ENCODE measurements around the gene API5.
"Not testable (repeated sequence)": the region's sequence is repeated elsewhere in the genome, so short reads cannot be mapped to it uniquely, and the experiment has no call there.

Gene API5

DNA sequence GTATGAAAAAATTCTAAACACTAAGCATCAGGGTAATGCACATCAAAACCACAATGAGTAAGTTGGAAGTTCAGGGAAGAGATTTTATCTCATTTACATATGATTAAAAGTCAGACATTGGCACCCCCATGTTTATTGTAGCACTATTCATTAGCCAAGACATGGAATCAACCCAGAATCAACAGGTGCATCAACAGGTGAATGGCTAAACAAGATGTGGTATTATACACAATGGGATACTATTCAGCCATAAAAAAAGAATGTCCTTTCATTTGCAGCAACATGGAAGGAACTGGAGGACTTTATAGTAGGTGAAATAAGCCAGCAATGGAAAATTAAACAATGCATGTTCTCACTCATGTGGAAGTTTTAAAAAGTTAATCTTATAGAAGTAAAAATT, 29.4 kb downstream of the API5 start:
- no peaks in the 10 kb centered on the region for H3K4me1 Mint-ChIP-seq (ENCODE audit: low read depth)
- H3K27ac Mint-ChIP-seq, result no peak overlapping the region
- H3K9me3 Mint-ChIP-seq, result no peaks in the 10 kb centered on the region
- no peaks in the 10 kb centered on the region for H3K27me3 Mint-ChIP-seq
- H3K4me3 Mint-ChIP-seq, result no peak overlapping the region
- H3K36me3 Mint-ChIP-seq (ENCODE audit: low read depth), result peaks cover 57% of the 10 kb centered on the region

DNA sequence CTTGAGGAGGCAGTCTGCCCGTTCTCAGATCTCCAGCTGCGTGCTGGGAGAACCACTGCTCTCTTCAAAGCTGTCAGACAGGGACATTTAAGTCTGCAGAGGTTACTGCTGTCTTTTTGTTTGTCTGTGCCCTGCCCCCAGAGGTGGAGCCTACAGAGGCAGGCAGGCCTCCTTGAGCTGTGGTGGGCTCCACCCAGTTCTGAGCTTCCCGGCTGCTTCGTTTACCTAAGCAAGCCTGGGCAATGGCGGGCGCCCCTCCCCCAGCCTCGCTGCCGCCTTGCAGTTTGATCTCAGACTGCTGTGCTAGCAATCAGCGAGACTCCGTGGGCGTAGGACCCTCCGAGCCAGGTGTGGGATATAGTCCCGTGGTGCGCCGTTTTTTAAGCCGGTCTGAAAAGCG, 39.6 kb downstream of the API5 start:
- H3K36me3 Mint-ChIP-seq (ENCODE audit: low read depth); H3K4me3 Mint-ChIP-seq; H3K27ac Mint-ChIP-seq; H3K9me3 Mint-ChIP-seq; H3K27me3 Mint-ChIP-seq; H3K4me1 Mint-ChIP-seq (ENCODE audit: low read depth): not testable (repeated sequence)

DNA sequence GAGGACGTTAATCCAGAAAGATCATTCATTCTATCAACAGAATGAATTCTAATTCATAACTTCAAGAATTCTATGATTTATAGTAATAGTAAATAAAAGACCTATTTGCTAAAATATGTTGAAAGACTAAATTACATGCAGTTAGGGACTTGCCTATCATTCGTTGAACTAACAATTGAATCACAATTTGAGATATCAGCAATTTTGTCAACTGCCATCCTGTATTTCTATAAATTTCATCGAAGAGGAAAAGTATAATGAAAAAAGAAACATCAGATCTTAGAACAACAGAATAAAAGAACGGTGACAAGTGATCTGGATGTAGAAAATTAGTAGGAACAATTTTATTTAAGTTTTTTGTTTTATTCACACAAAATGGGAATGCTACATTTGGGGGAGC, 42.5 kb downstream of the API5 start:
- peaks cover 5% of the 10 kb centered on the region for H3K36me3 Mint-ChIP-seq (ENCODE audit: low read depth)
- no peak overlapping the region for H3K4me3 Mint-ChIP-seq
- no peaks in the 10 kb centered on the region for H3K27me3 Mint-ChIP-seq
- H3K4me1 Mint-ChIP-seq (ENCODE audit: low read depth), result peaks cover 12% of the 10 kb centered on the region
- H3K9me3 Mint-ChIP-seq, result no peaks in the 10 kb centered on the region
- no peak overlapping the region for H3K27ac Mint-ChIP-seq

DNA sequence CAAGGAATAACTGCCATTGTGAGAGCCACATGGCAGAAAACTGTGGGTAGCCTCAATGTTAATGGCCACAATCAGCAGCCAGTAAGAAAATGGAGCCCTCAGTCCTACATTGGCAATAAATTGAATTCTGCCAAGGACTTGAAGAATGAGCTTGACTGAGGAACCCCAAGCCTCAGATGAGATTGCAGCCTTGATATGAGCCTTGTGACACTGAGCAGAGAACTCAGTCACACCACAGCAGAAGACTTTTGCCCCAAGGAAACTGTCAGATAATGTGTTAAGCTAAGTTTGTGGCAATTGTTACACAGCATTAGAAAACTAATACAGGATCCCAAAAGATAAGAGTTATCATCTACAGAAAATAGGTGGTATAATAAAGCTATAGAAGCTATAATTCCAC, 44.5 kb downstream of the API5 start:
- Mint-ChIP-seq H3K27me3 (no peaks in the 10 kb centered on the region), H3K4me1 (ENCODE audit: low read depth) (peaks cover 29% of the 10 kb centered on the region), H3K36me3 (ENCODE audit: low read depth) (peaks cover 5% of the 10 kb centered on the region), H3K4me3 (no peak overlapping the region), H3K27ac (no peak overlapping the region), H3K9me3 (no peaks in the 10 kb centered on the region)

DNA sequence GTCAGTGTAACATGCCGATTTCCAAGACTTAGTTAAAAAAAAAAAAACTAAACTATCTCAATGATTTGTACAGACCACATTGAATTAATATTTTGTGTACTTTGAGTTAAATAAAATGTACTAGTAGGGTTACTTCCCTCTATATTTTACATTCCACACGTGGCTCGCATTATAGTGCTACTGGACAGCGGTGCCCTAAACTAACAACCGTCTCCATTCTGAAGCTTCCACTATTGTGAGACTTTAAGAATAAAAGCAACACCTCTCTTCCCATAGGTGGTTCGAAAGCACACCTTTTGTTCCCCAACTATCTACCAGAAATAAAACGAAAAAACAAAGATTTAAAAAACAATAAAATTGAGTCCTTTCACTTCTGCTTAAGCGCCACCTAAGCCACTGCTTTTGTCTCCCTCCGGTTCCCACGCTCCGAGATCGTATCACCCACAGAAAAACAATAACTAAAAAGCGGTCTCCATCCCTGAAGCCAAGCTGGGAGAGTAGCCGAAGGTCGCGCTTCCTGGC, 46.5 kb downstream of the API5 start:
- no peaks in the 10 kb centered on the region for H3K27me3 Mint-ChIP-seq
- H3K27ac Mint-ChIP-seq, result peak overlapping the region; percentile 95
- H3K4me1 Mint-ChIP-seq (ENCODE audit: low read depth), result peaks cover 45% of the 10 kb centered on the region
- H3K9me3 Mint-ChIP-seq, result no peaks in the 10 kb centered on the region
- H3K36me3 Mint-ChIP-seq (ENCODE audit: low read depth), result peaks cover 13% of the 10 kb centered on the region
- peak overlapping the region; percentile 93 for H3K4me3 Mint-ChIP-seq

DNA sequence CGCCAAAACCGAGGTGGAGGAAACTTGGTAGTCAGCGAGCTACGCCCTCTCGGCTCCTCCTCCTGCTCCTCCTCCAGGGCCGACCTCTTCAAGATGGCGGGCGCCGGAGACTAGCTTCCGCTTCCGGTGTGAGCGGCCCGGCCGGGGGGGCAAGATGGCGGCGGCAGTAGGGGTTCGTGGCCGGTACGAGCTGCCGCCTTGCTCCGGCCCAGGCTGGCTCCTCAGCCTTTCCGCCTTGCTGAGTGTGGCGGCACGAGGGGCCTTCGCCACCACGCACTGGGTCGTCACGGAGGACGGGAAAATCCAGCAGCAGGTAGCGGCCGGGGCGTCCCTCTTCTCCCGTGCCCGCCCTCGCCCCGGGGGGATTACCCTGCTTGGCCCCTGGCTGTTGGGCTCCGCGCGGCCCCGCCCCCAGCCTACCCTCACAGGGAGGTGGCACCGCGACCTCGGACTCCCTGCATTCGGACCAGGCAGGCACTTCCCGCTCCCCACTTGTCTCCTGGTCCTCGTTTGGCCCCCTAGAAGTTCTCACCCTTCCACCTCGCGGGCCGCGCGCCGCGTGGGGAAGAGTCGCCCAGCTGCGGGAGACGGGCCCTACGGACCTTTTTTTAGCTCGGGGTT, 47.1 kb downstream of the API5 start, which contains the start of gene TTC17:
Gene TTC17 (plus strand): TSS at position 120 of the 621 bp plus-strand sequence. CDS start 35 bp downstream, at position 155.
- H3K27me3 Mint-ChIP-seq, result no peaks in the 10 kb centered on the region
- H3K4me3 Mint-ChIP-seq, result peak within 1 kb of the TSS; percentile 93
- H3K9me3 Mint-ChIP-seq, result no peaks in the 10 kb centered on the region
- peak within 1 kb of the TSS; percentile 95 for H3K27ac Mint-ChIP-seq
- peaks cover 51% of the 10 kb centered on the region for H3K4me1 Mint-ChIP-seq (ENCODE audit: low read depth)
- H3K36me3 Mint-ChIP-seq (ENCODE audit: low read depth), result peaks cover 18% of the 10 kb centered on the region

DNA sequence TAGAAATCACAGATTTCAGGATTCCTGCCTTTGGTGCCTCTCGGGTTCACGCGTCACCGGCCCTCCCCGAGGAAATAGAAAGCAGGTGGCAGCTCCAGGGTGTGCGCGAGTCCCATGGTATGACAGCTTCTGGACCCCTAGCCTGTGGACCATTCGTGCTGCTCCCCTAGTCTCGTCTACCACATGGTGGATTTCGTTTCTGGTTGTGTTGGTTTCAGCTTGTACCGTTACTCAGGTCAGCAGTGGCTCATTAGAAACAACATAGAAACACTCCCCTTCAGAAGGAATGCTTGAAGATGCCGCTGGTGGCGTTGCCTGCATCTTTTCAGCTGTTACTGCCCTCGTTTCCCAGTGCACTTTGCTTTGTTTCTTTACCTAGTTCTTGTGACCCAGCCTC, 47.6 kb downstream of the API5 start:
- peaks cover 55% of the 10 kb centered on the region for H3K4me1 Mint-ChIP-seq (ENCODE audit: low read depth)
- no peaks in the 10 kb centered on the region for H3K27me3 Mint-ChIP-seq
- H3K4me3 Mint-ChIP-seq, result peak overlapping the region; percentile 93
- H3K27ac Mint-ChIP-seq, result peak overlapping the region; percentile 95
- H3K36me3 Mint-ChIP-seq (ENCODE audit: low read depth), result peaks cover 23% of the 10 kb centered on the region
- H3K9me3 Mint-ChIP-seq, result no peaks in the 10 kb centered on the region

DNA sequence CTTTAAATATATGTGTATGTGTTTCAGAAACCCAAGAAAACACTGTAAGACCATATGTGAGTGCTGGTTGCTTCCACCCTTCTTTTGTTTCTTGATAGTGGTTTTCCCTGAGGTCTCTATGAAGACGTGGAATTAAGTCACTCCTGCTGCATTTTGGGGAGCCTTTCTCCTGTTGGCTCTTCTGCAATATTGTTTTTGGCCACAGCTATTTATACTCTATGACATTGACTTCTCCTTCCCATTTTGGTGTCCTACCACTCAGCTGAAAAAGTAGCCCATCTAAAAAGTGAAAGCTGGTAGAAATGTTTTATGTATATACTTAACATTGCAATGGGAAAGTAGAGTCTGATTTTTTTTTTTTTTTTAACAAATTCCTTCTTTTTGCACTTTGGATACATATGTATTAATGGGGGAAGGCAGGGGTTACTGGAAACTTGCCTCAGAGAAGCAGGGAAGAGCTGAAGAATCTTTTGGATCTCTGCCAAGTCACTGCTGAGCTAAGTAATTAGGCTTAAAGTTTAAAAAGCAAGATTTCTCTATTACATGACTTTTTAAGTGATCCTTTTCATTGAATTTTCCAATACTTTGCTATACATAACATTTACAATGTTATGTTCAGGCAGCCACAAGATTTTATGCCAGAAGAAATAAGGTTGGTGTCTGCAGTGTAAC, 48.7 kb downstream of the API5 start:
- H3K27me3 Mint-ChIP-seq, result no peaks in the 10 kb centered on the region
- no peaks in the 10 kb centered on the region for H3K9me3 Mint-ChIP-seq
- peaks cover 55% of the 10 kb centered on the region for H3K4me1 Mint-ChIP-seq (ENCODE audit: low read depth)
- peak overlapping the region; percentile 93 for H3K4me3 Mint-ChIP-seq
- H3K36me3 Mint-ChIP-seq (ENCODE audit: low read depth), result peaks cover 27% of the 10 kb centered on the region
- H3K27ac Mint-ChIP-seq, result no peak overlapping the region

DNA sequence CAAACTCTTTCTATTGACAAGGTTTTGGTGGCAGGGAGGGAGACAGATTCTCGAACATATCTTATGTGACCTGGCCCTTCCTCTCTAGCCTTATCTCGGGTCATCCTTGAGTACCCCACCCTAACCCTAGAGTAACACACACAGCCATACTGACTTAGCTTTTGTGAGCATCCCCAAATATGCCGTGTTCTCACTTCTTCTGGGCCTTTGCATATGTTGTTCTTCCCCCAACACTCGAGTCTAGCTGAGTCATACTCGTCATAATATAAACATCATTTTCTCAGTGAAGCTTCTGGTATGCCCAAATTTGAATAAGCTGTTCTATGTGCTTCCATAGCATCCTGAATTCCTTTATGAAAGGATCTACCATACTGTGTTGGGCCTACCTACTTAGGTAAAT, 54.9 kb downstream of the API5 start:
- Mint-ChIP-seq H3K36me3 (ENCODE audit: low read depth) (peaks cover 55% of the 10 kb centered on the region), H3K27me3 (no peaks in the 10 kb centered on the region), H3K27ac (no peak overlapping the region), H3K4me3 (no peak overlapping the region), H3K4me1 (ENCODE audit: low read depth) (peaks cover 52% of the 10 kb centered on the region), H3K9me3 (no peaks in the 10 kb centered on the region)

DNA sequence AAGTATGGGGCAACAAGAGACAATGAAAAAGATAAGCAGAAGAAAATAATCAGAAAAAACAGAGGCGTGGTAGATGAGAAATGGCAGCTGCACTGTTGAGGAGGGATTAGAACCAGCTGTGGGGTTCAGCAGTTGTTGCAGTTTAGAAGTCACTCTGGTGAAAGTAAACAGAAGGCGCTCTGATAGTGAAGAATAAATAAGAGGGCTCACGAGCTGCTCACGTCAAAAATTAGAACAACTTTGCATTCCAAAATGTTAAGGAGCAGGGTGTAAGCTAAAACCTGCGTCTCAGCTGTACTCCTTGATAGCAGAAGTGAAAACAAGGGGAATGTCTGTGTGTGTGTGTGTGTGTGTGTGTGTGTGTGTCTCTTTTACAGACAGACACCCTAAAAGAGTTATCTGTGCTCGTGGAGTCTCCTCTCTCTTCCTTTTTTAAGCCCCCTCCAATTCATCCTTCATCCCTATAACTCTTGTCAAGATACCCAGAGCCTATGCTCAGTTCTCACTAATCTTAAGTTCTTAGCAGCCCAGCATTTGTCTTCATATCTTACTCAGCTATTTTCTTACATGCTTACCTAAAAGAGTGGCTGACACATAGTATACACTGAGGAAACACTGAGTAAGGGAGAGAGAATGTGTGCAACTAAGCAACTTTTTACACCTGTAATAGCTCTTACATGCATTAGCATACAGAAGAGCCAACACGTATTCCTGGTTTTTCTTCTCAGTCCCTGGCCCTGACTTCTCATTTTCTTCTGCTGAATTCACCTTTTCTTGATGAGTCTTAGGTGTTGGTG, 55.8 kb downstream of the API5 start:
- H3K36me3 Mint-ChIP-seq (ENCODE audit: low read depth), result peaks cover 56% of the 10 kb centered on the region
- H3K27ac Mint-ChIP-seq, result peak overlapping the region; percentile 68
- H3K4me3 Mint-ChIP-seq, result no peak overlapping the region
- H3K9me3 Mint-ChIP-seq, result no peaks in the 10 kb centered on the region
- peaks cover 46% of the 10 kb centered on the region for H3K4me1 Mint-ChIP-seq (ENCODE audit: low read depth)
- H3K27me3 Mint-ChIP-seq, result no peaks in the 10 kb centered on the region

DNA sequence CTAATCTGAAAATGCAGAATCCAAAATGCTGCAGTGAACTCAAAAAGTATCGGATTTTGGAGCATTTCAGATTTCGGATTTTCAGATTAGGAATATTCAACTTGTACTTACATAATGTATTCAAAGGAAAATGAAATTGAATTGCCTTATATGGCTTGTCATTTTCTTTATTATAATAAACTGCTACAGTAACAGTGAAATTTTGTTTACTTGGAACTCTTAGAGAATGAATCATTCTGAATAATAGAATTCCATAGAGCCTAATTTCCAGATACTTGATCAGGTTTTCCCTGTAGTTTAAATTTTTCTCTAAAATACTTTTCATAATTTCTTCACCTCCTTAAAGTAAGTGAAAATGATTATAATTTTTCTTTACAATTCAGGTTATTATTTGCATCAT, 64.3 kb downstream of the API5 start:
- no peak overlapping the region for H3K4me3 Mint-ChIP-seq
- peaks cover 16% of the 10 kb centered on the region for H3K4me1 Mint-ChIP-seq (ENCODE audit: low read depth)
- H3K27ac Mint-ChIP-seq, result no peak overlapping the region
- no peaks in the 10 kb centered on the region for H3K27me3 Mint-ChIP-seq
- H3K9me3 Mint-ChIP-seq, result no peaks in the 10 kb centered on the region
- H3K36me3 Mint-ChIP-seq (ENCODE audit: low read depth), result peaks cover 35% of the 10 kb centered on the region

DNA sequence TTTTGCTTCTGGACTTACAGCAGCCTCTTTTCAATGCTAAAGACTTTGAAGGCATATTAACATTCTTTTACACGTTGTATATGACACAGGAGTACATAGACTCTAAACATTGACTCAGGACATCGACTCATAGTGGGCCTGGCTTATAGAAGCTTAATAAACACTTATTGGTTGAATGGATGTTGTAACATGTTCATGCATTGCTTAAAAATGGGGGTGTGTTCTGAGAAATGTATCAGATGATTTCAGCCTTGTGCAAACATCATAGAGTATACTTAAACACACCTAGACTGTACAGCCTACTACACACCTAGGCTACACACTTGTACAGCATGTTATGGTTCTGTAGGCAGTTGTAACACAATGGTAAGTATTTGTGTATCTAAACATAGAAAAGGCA, 64.8 kb downstream of the API5 start:
- peaks cover 16% of the 10 kb centered on the region for H3K4me1 Mint-ChIP-seq (ENCODE audit: low read depth)

DNA sequence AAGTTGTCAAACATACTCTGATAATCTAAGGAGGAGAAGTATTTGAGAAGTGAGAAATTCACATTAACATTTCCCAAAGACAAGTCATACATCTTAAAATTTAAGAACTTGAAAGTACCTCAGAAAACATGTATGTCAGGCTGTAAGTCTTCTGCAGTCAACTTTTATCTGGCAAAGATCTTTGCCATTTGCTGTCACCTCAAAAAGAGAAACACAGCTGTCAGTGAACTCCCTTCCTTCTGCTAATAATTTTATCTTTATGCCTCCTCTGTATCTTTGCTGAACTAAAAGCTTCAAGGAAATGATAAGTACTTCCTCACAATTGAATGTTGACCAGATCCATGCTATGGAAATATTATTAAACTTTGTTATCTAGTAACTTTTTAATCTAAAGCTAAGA, 65.6 kb downstream of the API5 start:
- Mint-ChIP-seq H3K27ac (no peak overlapping the region), H3K36me3 (ENCODE audit: low read depth) (peaks cover 36% of the 10 kb centered on the region)

More for the DNA sequence above, 64.8 kb downstream of the API5 start:
- Mint-ChIP-seq H3K9me3 (no peaks in the 10 kb centered on the region), H3K27ac (no peak overlapping the region), H3K36me3 (ENCODE audit: low read depth) (peaks cover 35% of the 10 kb centered on the region), H3K27me3 (no peaks in the 10 kb centered on the region), H3K4me3 (no peak overlapping the region)

DNA sequence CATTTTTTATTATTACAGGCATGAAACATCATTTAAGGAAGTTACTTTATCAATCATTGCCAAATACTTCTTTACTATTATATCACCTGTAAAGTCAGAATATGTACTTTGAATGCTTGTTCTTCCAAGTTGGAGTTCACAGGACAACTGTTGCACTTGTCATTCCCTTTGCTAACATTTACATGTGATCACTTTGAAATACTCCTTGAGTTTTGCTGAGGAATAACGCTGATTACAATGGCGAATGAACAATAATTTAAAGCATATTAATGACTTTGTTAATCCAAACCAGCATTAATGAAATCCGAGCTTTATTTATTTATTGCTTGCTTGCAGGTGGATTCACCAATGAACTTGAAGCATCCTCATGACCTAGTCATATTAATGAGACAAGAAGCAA, 67.1 kb downstream of the API5 start:
- peaks cover 28% of the 10 kb centered on the region for H3K36me3 Mint-ChIP-seq (ENCODE audit: low read depth)

More for the DNA sequence above, 65.6 kb downstream of the API5 start:
- Mint-ChIP-seq H3K27me3 (no peaks in the 10 kb centered on the region), H3K9me3 (no peaks in the 10 kb centered on the region), H3K4me1 (ENCODE audit: low read depth) (peaks cover 16% of the 10 kb centered on the region), H3K4me3 (no peak overlapping the region)

DNA sequence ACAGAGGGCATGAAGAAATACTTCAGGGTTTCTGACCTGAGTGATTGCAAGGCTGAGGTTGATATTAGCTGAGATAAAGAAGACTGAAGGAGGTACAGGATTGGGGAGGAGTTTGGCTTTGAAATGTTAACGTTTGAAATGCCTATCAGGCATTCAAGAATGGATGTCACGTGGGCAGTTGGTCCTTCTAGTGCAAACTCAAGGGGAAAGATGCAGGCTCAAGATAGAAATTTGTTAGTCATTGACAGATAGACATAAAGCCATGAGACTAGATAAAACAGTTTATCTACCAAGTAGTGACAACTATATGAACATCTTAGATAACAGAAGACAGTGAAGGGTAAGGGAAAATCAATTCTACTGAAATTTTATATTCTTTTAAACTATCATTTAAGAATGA, 70.0 kb downstream of the API5 start:
- no peaks in the 10 kb centered on the region for H3K9me3 Mint-ChIP-seq
- H3K4me3 Mint-ChIP-seq, result no peak overlapping the region
- no peaks in the 10 kb centered on the region for H3K4me1 Mint-ChIP-seq (ENCODE audit: low read depth)
- H3K27ac Mint-ChIP-seq, result no peak overlapping the region
- peaks cover 22% of the 10 kb centered on the region for H3K36me3 Mint-ChIP-seq (ENCODE audit: low read depth)
- no peaks in the 10 kb centered on the region for H3K27me3 Mint-ChIP-seq

More for the DNA sequence above, 67.1 kb downstream of the API5 start:
- Mint-ChIP-seq H3K4me1 (ENCODE audit: low read depth) (peaks cover 12% of the 10 kb centered on the region), H3K4me3 (no peak overlapping the region), H3K27me3 (no peaks in the 10 kb centered on the region), H3K27ac (no peak overlapping the region), H3K9me3 (no peaks in the 10 kb centered on the region)
